Breast epithelium (tissue), 4 donors: ENCODE results near the gene PTPN3. TPM values are rescaled to one million over a fixed set of nuclear protein-coding genes. Genes with fewer than 3 reads are reported as not detected.

Experiments used
- DNase-seq, 2 donors: peaks; one replicate each; pipeline ENCODE4 v3.0.0-alpha.2; 2019; ENCODE audit warnings: low spot score in 2 of 2
- H3K27ac ChIP-seq, 2 donors: fragments of 200-600 bp; sonication (generic) in 1 of 2; one replicate each; pipeline ENCODE4 v1.5.1; 2016 to 2019; ENCODE audit warnings: mild to moderate bottlenecking in 1 of 2
- H3K27me3 ChIP-seq, 2 donors: fragments of 200-600 bp; sonication (generic) in 1 of 2; one replicate each; pipeline versions ENCODE4 v1.5.1 to v1.6.0; 2017 to 2019; ENCODE audit warnings: control low read depth in 1 of 2, mild to moderate bottlenecking in 1 of 2
- H3K36me3 ChIP-seq: fragments of 200-600 bp; one replicate; pipeline ENCODE4 v1.5.1; 2019
- H3K4me1 ChIP-seq, 2 donors: fragments of 200-600 bp; sonication (generic); one replicate each; pipeline ENCODE4 v1.5.1; 2016 to 2019; ENCODE audit warnings: control low read depth in 1 of 2
- H3K4me3 ChIP-seq, 3 donors: fragments of 200-600 bp; sonication (generic); 1 replicate in 2 of 3; 2 replicates in 1 of 3; pipeline ENCODE4 v1.5.1; 2016 to 2019; ENCODE audit warnings: mild to moderate bottlenecking in 3 of 3, moderate library complexity in 2 of 3
- H3K9me3 ChIP-seq, 2 donors: fragments of 200-600 bp; sonication (generic) in 1 of 2; one replicate each; pipeline ENCODE4 v1.5.1; 2016 to 2019; ENCODE audit warnings: control low read depth in 1 of 2
- POLR2A ChIP-seq: fragments of 450-650 bp; IDR thresholded peaks from one replicate; pipeline ENCODE4 v1.6.1; 2016; ENCODE audit warnings: antibody characterized with exemption, mild to moderate bottlenecking, moderate library complexity
- POLR2AphosphoS5 ChIP-seq, 3 donors: sonication (generic); formaldehyde crosslinking; IDR thresholded peaks; one replicate each; pipeline ENCODE4 v1.6.1; 2017; ENCODE audit warnings: antibody characterized with exemption in 3 of 3
- intact Hi-C: fragments of 100-400 bp; cut with DNase I; formaldehyde crosslinking; loops from one replicate; pipeline ENCODE4 v1.15.1; 2023; ENCODE audit warnings: low total_unique reads
- total RNA-seq, 3 donors: library from RNA; depleted of rRNA; stranded (reverse); fragments of >200 nt; gene quantifications; one replicate each; pipeline ENCODE4 v1.1.0, GENCODE V29; 2016
- TF ChIP-seq, protein P1 (sequence below), 3 donors: fragments of 450-650 bp; IDR thresholded peaks; one replicate each; pipeline ENCODE4 v1.5.1; 2016 to 2017; ENCODE audit warnings: antibody characterized with exemption in 3 of 3, mild to moderate bottlenecking in 3 of 3, moderate library complexity in 3 of 3

Gene PTPN3
- total RNA-seq, 3 donors from 2014 or later = 4.2 to 21.2 (median 14.4) TPM

DNA sequence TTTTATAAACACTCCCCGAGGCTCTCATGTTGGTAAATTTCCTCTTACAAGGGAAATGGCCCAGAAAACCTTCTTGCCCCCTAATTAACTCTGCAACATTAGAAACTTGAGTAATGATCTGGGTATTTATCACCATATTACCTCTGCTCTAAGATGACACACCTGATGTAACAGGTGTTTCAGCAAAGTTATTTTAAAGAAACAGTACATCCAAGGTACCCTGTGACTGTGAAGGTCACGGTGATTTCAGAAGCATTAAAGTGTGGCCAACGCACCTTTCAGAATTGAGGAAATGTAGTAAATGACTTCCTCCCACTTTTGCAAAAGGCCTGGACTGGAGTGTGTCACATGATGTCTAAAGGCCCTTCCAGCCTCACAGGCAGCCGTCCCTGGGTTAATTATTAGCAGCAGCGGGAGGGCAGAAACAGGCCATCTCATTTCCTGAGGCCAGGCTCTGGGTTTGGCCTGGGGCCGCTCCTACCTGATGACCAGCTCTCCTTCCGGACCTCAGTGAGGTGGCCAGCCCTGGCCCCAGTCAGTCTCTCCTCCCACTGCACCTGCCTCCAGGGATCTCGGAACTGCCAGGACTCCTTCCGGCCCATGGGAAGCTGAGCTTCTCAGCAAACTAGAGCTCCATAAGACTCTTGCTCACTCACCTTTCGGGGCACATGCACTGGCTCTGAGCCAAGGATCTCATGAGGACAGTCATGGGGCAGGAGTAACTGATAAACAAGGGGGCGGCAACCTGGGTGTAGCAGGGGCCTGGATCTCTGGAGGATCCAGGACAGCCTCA lies 20.7 kb downstream of the PTPN3 start:
- H3K4me3 ChIP-seq = no peak overlapping the region
- intact Hi-C loops = no loop called here
- H3K36me3 ChIP-seq = no peaks in the 10 kb centered on the region
- H3K4me1 ChIP-seq = no peaks in the 10 kb centered on the region
- no peaks in the 10 kb centered on the region for H3K27me3 ChIP-seq
- no peak for DNase-seq
- no peaks in the 10 kb centered on the region for H3K9me3 ChIP-seq
- H3K27ac ChIP-seq = peak overlapping the region; percentile 22 to 70
- TF ChIP-seq, protein P1, sequence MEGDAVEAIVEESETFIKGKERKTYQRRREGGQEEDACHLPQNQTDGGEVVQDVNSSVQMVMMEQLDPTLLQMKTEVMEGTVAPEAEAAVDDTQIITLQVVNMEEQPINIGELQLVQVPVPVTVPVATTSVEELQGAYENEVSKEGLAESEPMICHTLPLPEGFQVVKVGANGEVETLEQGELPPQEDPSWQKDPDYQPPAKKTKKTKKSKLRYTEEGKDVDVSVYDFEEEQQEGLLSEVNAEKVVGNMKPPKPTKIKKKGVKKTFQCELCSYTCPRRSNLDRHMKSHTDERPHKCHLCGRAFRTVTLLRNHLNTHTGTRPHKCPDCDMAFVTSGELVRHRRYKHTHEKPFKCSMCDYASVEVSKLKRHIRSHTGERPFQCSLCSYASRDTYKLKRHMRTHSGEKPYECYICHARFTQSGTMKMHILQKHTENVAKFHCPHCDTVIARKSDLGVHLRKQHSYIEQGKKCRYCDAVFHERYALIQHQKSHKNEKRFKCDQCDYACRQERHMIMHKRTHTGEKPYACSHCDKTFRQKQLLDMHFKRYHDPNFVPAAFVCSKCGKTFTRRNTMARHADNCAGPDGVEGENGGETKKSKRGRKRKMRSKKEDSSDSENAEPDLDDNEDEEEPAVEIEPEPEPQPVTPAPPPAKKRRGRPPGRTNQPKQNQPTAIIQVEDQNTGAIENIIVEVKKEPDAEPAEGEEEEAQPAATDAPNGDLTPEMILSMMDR (IDR thresholded peaks at IDR 0.05) = no peak
- TF ChIP-seq POLR2AphosphoS5 (IDR thresholded peaks at IDR 0.05) (no peak), POLR2A (no peak)

DNA sequence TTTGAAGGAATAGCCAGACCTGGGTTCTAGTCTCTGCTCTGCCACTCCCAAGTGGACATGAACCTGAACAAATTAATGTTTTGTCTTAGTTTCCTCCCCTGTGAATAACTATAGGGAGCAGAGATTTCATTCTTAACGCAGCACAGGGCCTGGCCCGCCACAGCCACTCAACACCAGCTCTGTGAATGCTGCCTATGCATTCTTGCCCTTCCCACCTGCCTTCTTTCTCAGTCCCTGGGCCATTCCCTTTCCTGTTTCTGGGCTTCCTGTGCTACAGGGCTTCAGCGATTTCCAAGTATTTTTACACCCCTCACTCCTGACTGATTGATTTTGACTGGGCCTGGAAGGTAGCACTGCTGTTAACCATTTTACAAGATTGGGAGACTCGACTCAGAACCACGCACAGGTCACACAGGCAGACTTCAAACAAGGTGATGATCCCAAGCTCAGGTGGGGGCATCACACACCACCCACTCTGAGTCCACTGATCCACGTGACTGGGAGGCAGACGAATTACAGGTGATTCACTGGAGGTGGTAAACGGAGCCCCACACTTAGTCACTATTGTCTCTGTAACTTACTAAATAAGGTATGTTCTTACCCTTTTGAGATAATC lies 21.4 kb downstream of the PTPN3 start:
- Histone ChIP-seq H3K27me3 (no peaks in the 10 kb centered on the region), H3K9me3 (no peaks in the 10 kb centered on the region), H3K27ac (peak overlapping the region; percentile 22 to 70), H3K4me1 (no peaks in the 10 kb centered on the region), H3K4me3 (no peak overlapping the region), H3K36me3 (no peaks in the 10 kb centered on the region)
- intact Hi-C loops = no loop called here
- DNase-seq = no peak
- TF ChIP-seq POLR2AphosphoS5 (IDR thresholded peaks at IDR 0.05) = no peak
- no peak for TF ChIP-seq POLR2A
- TF ChIP-seq, protein P1 (IDR thresholded peaks at IDR 0.05) = no peak

DNA sequence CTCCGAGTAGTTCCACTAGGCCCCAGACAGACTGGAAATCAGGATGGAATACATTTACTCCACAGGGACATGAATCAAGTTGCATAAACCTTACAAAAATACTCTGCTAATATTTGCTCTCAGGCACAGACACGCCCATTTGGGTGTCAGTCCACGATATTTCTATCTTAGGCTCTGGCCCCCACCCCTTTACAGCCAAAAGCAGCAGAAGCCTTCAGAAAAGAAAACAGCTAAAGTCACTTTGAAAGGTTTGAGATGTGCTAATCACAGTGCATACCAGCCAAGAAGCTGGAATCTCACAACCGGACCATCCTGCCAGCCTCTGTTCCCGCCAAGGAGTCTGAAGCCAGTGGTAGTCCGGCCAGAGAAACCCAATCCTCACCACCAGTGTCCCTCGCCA lies 22.6 kb downstream of the PTPN3 start:
- TF ChIP-seq, protein P1 (IDR thresholded peaks at IDR 0.05) = no peak
- TF ChIP-seq POLR2A (no peak), POLR2AphosphoS5 (IDR thresholded peaks at IDR 0.05) (no peak)
- Histone ChIP-seq H3K27me3 (no peaks in the 10 kb centered on the region), H3K27ac (peak overlapping the region; percentile 2 to 22), H3K9me3 (no peaks in the 10 kb centered on the region), H3K4me3 (no peak overlapping the region), H3K36me3 (no peaks in the 10 kb centered on the region), H3K4me1 (no peaks in the 10 kb centered on the region)
- intact Hi-C loops = no loop called here
- DNase-seq = no peak

DNA sequence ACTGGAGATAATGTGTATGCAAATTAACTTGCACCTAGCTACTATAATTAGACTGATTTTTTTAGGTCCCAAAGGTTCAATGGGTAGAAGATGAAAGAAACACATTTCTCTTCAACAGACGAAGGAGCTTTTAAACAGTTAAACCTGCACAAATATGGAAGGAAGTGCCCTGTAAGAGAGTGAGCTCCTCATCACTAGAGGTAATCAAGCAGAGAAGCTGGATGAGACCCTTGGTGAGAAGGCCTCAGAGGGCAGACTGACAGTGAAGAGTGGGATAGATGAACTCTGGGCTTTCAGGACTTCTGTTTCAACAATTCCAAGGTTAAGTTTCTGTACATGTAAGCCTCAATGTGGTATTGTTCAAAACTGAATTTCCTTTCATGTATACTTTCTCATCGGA lies 23.2 kb downstream of the PTPN3 start:
- intact Hi-C loops = no loop called here
- Histone ChIP-seq H3K4me1 (no peaks in the 10 kb centered on the region), H3K9me3 (no peaks in the 10 kb centered on the region), H3K36me3 (no peaks in the 10 kb centered on the region), H3K27ac (peak overlapping the region in 1 of 2 donors; percentile 22), H3K4me3 (no peak overlapping the region), H3K27me3 (no peaks in the 10 kb centered on the region)
- DNase-seq = no peak
- TF ChIP-seq, protein P1 (IDR thresholded peaks at IDR 0.05) = no peak
- TF ChIP-seq POLR2AphosphoS5 (IDR thresholded peaks at IDR 0.05) (no peak), POLR2A (no peak)

DNA sequence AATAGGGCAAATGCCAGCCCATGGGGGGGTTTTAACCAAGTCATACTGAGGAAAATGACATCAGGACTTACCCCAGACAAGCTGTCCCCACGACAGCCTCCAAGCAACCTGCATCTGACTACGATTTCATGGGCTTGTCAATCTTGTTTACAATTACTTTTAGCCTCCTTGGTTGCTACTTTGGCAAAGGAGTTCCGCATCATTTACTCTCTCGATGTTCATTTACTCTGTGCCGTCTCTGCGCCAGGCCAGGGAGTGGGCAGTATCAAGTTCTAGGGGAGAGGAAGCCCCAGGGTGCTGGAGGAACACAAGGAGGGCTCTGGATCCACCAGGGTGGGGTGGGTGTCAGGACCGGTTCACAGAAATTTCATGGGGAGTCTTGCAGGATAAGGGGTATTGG lies 23.9 kb downstream of the PTPN3 start:
- DNase-seq = no peak
- H3K36me3 ChIP-seq = no peaks in the 10 kb centered on the region
- H3K27me3 ChIP-seq = no peaks in the 10 kb centered on the region
- H3K4me1 ChIP-seq = no peaks in the 10 kb centered on the region
- H3K27ac ChIP-seq = peak overlapping the region in 1 of 2 donors; percentile 3
- H3K9me3 ChIP-seq = no peaks in the 10 kb centered on the region
- TF ChIP-seq POLR2AphosphoS5 (IDR thresholded peaks at IDR 0.05) = no peak
- no peak for TF ChIP-seq POLR2A
- TF ChIP-seq, protein P1 (IDR thresholded peaks at IDR 0.05) = no peak
- intact Hi-C loops = no loop called here
- H3K4me3 ChIP-seq = no peak overlapping the region
